GM20000 (cell line): Measurements from ENCODE around the gene LRIT2.
"Not testable (repeated sequence)": the region's sequence is repeated elsewhere in the genome, so short reads cannot be mapped to it uniquely, and the experiment has no call there.

ENCODE experiments used
- DNase-seq: peaks from one replicate; pipeline ENCODE4 v3.0.0; 2012; ENCODE audit warnings: low spot score
- TF ChIP-seq, protein P1 (sequence below): IDR thresholded peaks from 2 replicates; pipeline ENCODE4 v1.5.1; 2012; ENCODE audit warnings: mild to moderate bottlenecking, control low read depth; ENCODE audit errors: extremely low read depth, missing control alignments

The LRIT2 gene

DNA sequence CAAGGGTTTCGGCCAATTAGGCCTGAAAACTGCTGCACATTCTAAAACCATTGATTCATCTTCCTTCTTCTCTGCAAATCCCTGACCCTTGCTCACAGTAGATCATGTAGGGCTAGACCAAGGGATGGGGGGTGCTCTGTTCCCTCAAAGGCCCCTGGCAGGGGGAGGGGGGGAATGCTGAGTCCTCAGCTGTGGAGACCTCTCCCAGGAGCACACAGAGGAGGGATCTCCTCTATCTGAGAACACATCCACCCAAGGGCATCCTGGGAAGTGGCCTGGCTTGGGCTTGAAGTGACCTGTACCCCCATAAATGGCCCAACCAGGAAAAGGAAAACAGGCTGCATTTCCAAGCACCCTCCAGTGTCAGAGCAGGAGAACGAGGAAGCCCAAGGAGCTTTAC lies 32.0 kb downstream of the LRIT2 start:
- no peak for DNase-seq
- TF ChIP-seq, protein P1, sequence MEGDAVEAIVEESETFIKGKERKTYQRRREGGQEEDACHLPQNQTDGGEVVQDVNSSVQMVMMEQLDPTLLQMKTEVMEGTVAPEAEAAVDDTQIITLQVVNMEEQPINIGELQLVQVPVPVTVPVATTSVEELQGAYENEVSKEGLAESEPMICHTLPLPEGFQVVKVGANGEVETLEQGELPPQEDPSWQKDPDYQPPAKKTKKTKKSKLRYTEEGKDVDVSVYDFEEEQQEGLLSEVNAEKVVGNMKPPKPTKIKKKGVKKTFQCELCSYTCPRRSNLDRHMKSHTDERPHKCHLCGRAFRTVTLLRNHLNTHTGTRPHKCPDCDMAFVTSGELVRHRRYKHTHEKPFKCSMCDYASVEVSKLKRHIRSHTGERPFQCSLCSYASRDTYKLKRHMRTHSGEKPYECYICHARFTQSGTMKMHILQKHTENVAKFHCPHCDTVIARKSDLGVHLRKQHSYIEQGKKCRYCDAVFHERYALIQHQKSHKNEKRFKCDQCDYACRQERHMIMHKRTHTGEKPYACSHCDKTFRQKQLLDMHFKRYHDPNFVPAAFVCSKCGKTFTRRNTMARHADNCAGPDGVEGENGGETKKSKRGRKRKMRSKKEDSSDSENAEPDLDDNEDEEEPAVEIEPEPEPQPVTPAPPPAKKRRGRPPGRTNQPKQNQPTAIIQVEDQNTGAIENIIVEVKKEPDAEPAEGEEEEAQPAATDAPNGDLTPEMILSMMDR = no peak

DNA sequence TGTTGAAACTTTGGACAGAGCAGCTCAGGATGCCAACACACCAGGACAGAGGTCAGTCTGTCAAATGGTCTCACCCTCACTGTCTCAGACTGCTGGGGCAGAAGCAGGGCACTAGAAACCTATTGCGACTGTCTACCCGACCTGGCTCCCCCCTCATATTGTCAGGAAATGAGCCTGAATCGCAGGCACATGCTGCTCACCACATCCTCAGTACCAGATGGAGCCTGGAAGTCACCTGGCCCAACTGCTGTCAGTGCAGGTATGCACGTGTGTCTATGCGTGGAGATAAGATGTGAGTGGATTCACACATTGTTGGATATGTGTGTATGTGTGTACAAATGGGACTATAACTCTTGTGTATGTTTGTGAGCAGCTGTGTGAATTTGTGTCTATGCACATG lies 34.2 kb downstream of the LRIT2 start:
- TF ChIP-seq, protein P1 = no peak
- DNase-seq = no peak

DNA sequence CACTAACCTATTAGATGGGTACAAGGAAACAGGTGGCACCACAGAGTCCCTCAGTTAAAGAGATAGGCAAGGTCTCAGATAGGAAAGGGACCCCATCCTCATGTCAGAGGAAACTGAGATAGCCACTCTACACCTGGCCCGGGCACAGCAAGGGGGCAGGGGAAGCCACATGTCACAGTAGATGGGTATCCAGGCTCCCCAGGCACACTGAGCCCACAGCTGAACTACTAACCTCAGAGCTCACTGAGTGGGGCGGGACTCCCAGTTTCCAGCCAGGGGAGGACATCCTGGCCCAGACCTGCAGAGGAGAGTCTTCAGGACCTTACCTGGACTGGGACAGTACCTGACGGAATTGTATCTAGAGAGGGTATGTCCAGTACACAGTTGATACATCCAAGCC lies 34.7 kb downstream of the LRIT2 start:
- TF ChIP-seq, protein P1 = no peak
- no peak for DNase-seq

DNA sequence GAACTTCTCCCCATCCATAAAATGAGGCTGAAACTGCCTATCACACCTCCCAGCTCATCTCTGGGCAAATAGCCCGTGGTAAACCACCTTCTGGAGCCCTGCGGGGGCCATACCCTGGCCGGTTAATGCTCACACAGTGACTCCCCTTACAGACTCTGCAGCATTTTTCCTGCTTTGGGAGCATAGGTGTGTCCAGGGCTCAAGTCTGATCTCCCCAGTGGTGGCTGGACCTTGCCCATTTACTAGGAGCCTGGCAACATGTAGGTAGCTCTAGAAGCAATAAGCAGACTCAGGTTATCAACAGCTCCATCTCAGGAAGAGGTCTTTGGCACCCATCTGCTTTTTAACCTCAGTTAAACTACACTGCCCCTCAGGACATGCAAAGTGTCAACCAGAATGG lies 36.5 kb downstream of the LRIT2 start:
- no peak for DNase-seq

DNA sequence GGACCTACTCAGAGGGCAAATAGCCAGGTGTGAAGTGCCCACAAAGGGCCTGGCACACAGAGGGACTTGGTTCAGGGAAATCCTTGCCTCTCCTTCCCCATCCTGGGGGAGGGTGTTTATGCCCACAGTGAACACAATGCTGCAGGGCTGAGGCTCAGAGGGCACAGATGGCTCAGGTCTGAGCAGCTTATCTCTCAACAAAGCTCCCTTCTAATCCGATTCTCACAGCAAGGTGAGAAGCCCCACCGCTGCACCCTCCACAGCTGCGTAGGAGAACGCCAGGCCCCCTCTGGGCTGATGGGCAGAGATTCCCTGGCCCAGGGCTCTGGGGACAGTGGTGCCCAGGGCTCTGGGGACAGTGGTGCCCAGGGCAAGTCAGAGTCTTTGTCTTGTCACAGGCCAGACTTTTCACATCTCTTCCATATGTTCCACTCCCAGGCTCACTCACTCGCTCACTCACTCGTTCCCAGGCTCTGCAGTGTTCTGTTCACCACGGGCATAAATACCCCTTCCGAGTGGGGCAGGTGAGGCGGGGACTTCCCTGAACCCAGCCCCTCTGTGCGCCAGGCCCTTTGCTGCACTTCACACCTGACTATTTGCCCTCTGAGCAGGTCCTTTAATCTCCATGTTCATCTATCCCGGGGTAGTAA lies 39.7 kb downstream of the LRIT2 start:
- TF ChIP-seq, protein P1 = no peak
- no peak for DNase-seq

More for the DNA sequence above, 36.5 kb downstream of the LRIT2 start:
- TF ChIP-seq, protein P1 = no peak

DNA sequence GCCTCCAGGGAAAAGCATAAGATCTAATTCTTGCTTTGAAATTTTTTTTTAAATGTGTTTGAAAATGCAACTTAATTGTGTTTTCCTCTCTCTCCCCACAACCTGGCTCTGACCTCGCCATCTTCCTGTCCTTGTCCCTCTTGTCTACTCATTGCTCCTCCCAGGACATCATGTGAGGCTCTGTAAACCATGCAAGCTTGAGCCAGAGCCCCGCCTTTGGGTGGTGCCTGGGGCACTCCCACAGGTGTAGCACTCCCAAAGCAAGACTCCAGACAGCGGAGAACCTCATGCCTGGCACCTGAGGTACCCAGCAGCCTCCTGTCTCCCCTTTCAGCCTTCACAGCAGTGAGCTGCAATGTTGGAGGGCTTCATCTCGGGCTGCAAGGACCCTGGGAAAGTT lies 40.8 kb downstream of the LRIT2 start:
- TF ChIP-seq, protein P1 = no peak

DNA sequence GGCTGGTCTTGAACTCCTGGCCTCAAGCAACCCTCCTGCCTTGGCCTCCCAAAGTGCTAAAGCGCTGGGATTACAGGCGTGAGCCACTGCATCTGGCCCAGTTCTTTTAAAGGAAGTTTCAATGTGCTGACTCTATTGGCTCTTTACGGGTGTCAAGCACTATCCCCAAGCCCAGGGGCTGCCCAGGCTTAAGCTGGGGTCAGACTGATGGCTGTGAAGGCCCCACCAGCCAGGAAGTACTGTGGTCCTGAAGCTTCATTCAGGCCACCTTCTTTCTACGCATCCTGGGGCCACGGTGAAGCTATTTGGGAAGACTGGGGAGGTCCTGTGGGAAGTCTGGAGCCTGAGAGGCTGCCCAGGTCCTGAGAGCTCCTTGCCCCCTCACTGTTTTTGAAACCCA lies 43.7 kb downstream of the LRIT2 start:
- DNase-seq = no peak
- TF ChIP-seq, protein P1 = no peak

More for the DNA sequence above, 40.8 kb downstream of the LRIT2 start:
- DNase-seq = no peak

DNA sequence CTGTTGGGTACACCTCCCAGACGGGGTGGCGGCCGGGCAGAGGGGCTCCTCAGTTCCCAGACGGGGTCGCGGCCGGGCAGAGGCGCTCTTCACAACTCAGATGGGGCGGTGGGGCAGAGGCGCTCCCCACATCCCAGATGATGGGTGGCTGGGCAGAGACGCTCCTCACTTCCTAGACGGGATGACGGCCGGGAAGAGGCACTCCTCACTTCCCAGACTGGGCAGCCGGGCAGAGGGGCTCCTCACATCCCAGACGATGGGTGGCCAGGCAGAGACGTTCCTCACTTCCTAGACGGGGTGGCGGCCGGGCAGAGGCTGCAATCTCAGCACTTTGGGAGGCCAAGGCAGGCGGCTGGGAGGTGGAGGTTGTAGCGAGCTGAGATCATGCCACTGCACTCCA lies 45.0 kb downstream of the LRIT2 start:
- not testable (repeated sequence) for DNase-seq
